AG09319 (cell line): Measurements from ENCODE around the gene PTN.
"Not testable (repeated sequence)": the region's sequence is repeated elsewhere in the genome, so short reads cannot be mapped to it uniquely, and the experiment has no call there.

Experiments used
- DNase-seq: peaks from one replicate; pipeline ENCODE4 v3.0.0-alpha.2; 2010; ENCODE audit warnings: low read depth; ENCODE audit errors: extremely low read depth
- CTCF ChIP-seq: IDR thresholded peaks from 2 replicates; pipeline ENCODE4 v1.5.1; 2011; ENCODE audit warnings: low read depth, mild to moderate bottlenecking, inconsistent platforms, low read length, moderate library complexity

Gene PTN

GRCh38 chr7:137269240-137269639 lies 74.3 kb downstream of the PTN start:
- TF ChIP-seq CTCF, result no peak

GRCh38 chr7:137268001-137268865 lies 75.3 kb downstream of the PTN start:
- DNase-seq, result not testable (repeated sequence)

More at GRCh38 chr7:137269240-137269639, 74.3 kb downstream of the PTN start:
- no peak for DNase-seq

DNA sequence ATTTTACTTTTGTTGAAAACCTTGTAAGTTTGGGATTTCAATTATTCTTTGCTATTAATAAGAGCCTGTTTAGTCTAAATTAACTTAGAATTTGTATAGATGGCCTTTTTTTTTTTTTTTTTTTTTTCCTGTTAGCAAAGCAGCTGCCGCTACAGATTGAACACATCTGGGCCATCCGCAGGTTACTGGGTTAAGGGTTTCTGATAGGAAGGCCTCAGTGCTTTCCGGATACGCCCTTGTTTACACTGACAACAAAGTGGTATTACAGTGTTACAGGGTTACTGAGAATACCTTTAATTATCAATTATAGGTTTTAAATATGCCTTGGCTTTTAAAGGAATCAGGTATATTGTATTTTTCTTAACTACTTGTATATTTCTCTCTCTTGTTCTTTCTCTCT lies 76.8 kb downstream of the PTN start:
- no peak for DNase-seq
- TF ChIP-seq CTCF, result no peak

GRCh38 chr7:137265480-137265879 lies 78.1 kb downstream of the PTN start:
- DNase-seq, result not testable (repeated sequence)

GRCh38 chr7:137262599-137262998 lies 80.9 kb downstream of the PTN start:
- no peak for TF ChIP-seq CTCF

DNA sequence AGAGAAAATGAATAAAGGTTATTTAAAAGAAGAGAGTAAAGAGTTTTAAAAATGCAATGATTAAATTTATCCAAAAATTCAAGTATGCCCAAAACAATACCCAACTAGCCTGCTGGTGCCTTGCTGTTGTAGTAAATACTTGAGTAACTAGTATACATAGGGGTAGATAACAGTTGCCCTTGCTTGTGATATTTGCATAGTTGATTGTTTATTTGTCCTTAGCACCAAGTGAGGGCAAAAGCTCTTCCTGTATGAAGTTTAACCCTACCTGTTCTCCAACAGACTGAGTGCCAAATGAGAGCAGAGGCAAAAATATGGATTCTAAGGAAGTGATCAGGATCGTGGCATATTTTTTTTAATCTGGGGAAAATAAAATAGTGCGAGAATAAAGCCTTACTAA lies 85.0 kb downstream of the PTN start:
- TF ChIP-seq CTCF, result no peak
- no peak for DNase-seq

More at GRCh38 chr7:137262599-137262998, 80.9 kb downstream of the PTN start:
- no peak for DNase-seq

DNA sequence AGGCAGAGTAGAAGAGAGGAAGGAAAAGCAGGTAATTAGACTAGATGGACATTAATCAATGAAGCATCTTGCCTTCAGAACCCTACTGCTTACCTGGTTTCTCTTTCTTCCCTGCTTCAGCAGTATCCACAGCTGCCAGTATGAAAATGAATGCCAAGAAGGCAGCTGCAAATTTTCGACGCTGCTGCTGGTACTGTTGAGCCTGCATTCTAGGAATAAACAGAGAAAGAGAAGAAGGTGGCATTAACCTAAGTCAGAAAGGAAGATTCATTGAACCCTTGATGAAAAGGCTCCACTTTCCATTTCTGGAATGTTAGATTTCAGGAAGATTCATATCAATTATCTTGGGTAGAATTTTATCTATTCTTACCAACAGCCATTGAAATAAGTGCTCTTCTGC lies 88.8 kb downstream of the PTN start:
- no peak for DNase-seq
- TF ChIP-seq CTCF, result no peak

DNA sequence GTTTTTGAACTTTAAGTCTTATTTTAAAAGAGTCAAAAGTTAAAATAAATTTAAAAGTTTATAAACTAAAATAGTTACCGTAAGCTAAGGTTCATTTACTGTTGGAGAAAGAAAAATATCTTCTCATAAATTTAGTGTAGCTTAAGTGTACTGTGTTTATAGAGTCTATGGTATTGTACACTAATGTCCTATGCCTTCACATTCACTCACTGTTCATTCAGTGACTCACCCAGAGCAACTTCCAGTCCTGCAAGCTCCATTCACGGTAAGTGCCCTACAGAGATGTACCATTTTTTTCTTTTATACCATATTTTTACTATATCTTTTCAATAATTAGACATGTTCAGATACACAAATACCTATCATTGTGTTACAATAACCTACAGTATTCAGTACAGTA lies 97.6 kb downstream of the PTN start:
- no peak for TF ChIP-seq CTCF
- DNase-seq, result no peak
